K562 (cell line): ENCODE measurements around the gene PTK7. TPM values are rescaled to one million over a fixed set of nuclear protein-coding genes. Genes with fewer than 3 reads are reported as not detected.
A peak's percentile ranks its signal among the peaks of the same experiment; 100 is the strongest.

ENCODE experiments used
- ASH1L ChIP-seq: fragments of 450-650 bp; IDR thresholded peaks from 2 replicates; pipeline ENCODE4 v1.6.1; 2018; ENCODE audit warnings: borderline replicate concordance, mild to moderate bottlenecking, low read depth; ENCODE audit not compliant: partially characterized antibody
- CREM ChIP-seq: IDR thresholded peaks from 2 replicates; pipeline ENCODE4 v1.6.1; 2014; ENCODE audit warnings: antibody characterized with exemption, low read depth
- DPF2 ChIP-seq: fragments of 450-650 bp; IDR thresholded peaks from 2 replicates; pipeline ENCODE4 v1.6.1; 2016
- ELF4 ChIP-seq: fragments of 450-650 bp; formaldehyde crosslinking; IDR thresholded peaks from 2 replicates; pipeline ENCODE4 v1.4.0; 2022; ENCODE audit warnings: missing genetic modification characterization
- LEF1 ChIP-seq: fragments of 450-650 bp; IDR thresholded peaks from 2 replicates; pipeline ENCODE4 v1.6.1; 2016; ENCODE audit warnings: mild to moderate bottlenecking
- SAFB ChIP-seq: fragments of 200-400 bp; formaldehyde crosslinking; IDR thresholded peaks from 2 replicates; pipeline ENCODE4 v1.6.1; 2017; ENCODE audit warnings: low read depth, low read length, borderline replicate concordance
- TAL1 ChIP-seq: fragments of 450-650 bp; IDR thresholded peaks from 2 replicates; pipeline ENCODE4 v1.6.1; 2016; ENCODE audit warnings: mild to moderate bottlenecking
- TRIM28 ChIP-seq: fragments of 450-650 bp; IDR thresholded peaks from 2 replicates; pipeline ENCODE4 v1.6.1; 2017
- ZBTB1 ChIP-seq: sonication (generic); formaldehyde crosslinking; IDR thresholded peaks from 2 replicates; pipeline ENCODE4 v1.8.1; 2023; ENCODE audit warnings: missing genetic modification reagents, low read depth, mild to moderate bottlenecking, borderline replicate concordance
- ZFP36 ChIP-seq: fragments of 150-350 bp; IDR thresholded peaks from 2 replicates; pipeline ENCODE4 v1.6.1; 2018; ENCODE audit warnings: low read length, low read depth; ENCODE audit not compliant: partially characterized antibody
- ZNF165 ChIP-seq: fragments of 250-450 bp; sonication (Bioruptor Pico); IDR thresholded peaks from 2 replicates; pipeline ENCODE4 v1.4.0; 2020; ENCODE audit warnings: borderline replicate concordance
- ZNF41 ChIP-seq: fragments of 250-450 bp; sonication (Bioruptor Pico); conservative IDR thresholded peaks from 2 replicates; pipeline ENCODE4 v1.4.0; 2020; ENCODE audit warnings: mild to moderate bottlenecking
- ZNF57 ChIP-seq: fragments of 450-650 bp; formaldehyde crosslinking; IDR thresholded peaks from 2 replicates; pipeline ENCODE4 v1.4.0; 2020; ENCODE audit warnings: mild to moderate bottlenecking, moderate library complexity
- ZNF583 ChIP-seq: fragments of 250-450 bp; sonication (Bioruptor Pico); IDR thresholded peaks from 2 replicates; pipeline ENCODE4 v1.4.0; 2020
- ZNF717 ChIP-seq: fragments of 250-450 bp; sonication (Bioruptor Pico); IDR thresholded peaks from 2 replicates; pipeline ENCODE4 v1.5.0; 2021
- polyA plus RNA-seq, 8 experiments: library from polyadenylated mRNA; depleted of rRNA in 4 of 8; stranded (reverse) in 5 of 8; unstranded in 3 of 8; fragments of >200 nt; fragmentation: Nextera tagmentation in 2 of 8; fragmentation: Illumina TruSeq in 1 of 8; extraction: Ambion mirVana in 2 of 8; extraction: Trizol in 1 of 8; gene quantifications; 2 replicates each; pipeline versions ENCODE4 v1.2.1 to v1.2.3, GENCODE V29; 2011 to 2014; ENCODE audit warnings: inconsistent platforms in 1 of 8, missing spikeins in 1 of 8
- total RNA-seq, 7 experiments: library from RNA; depleted of rRNA in 6 of 7; stranded (reverse); fragments of >200 nt in 6 of 7; fragmentation: Illumina TruSeq in 2 of 7; extraction: Trizol in 2 of 7; gene quantifications; 2 replicates each; pipeline versions ENCODE4 v1.2.1 to v1.2.3, GENCODE V29; 2011 to 2021; ENCODE audit warnings: low replicate concordance in 1 of 7
- TF ChIP-seq, protein P1 (sequence below), 2 experiments: fragments of 450-650 bp; IDR thresholded peaks; 2 replicates each; pipeline ENCODE4 v1.6.1; 2016
- TF ChIP-seq, protein P2 (sequence below): fragments of 450-650 bp; formaldehyde crosslinking; IDR thresholded peaks from 2 replicates; pipeline ENCODE4 v1.4.0; 2022; ENCODE audit warnings: missing genetic modification characterization
- TF ChIP-seq, protein P3 (sequence below): fragments of 450-650 bp; IDR thresholded peaks from 2 replicates; pipeline ENCODE4 v1.6.1; 2016; ENCODE audit warnings: antibody characterized with exemption
- TF ChIP-seq, protein P4 (sequence below): fragments of 450-650 bp; formaldehyde crosslinking; conservative IDR thresholded peaks from 2 replicates; pipeline ENCODE4 v1.4.0; 2022; ENCODE audit warnings: mild to moderate bottlenecking, missing genetic modification characterization
- TF ChIP-seq, protein P5 (sequence below): fragments of 250-450 bp; sonication (Bioruptor Pico); IDR thresholded peaks from 2 replicates; pipeline ENCODE4 v1.8.0; 2022; ENCODE audit warnings: moderate library complexity, mild to moderate bottlenecking, inconsistent platforms
- TF ChIP-seq, protein P6 (sequence below): fragments of 250-450 bp; sonication (Bioruptor Pico); IDR thresholded peaks from 2 replicates; pipeline ENCODE4 v1.5.1; 2021; ENCODE audit warnings: mild to moderate bottlenecking
- TF ChIP-seq, protein P7 (sequence below): sonication (generic); formaldehyde crosslinking; IDR thresholded peaks from 2 replicates; pipeline ENCODE4 v1.8.0; 2023; ENCODE audit warnings: mild to moderate bottlenecking, missing genetic modification reagents

Gene PTK7
- total and polyA plus RNA-seq, 9 of the 15 experiments (the other 6 are each of a cell fraction or from before 2014, with no cell fraction given) = 0.20 to 6.8 (median 4.2) TPM

DNA sequence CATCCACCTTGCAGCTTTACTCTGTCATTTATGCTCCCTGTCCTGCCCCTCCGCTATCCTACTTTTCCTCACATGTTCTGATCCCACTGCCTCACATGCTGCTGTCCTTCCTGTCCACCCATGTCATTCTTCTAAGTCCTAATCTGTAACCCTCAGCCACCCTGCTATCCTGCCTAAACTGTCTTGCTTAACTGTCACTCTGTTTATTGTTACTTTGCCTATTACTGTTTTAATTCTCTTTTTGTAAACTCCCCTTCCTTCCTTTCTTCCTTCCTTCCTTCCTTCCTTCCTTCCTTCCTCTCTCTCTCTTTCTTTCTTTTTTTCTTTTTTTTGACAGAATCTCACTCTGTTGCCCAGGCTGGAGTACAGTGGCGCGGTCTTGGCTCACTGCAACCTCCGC is 107.3 kb downstream of the PTK7 start (continued):
- TF ChIP-seq, protein P1, sequence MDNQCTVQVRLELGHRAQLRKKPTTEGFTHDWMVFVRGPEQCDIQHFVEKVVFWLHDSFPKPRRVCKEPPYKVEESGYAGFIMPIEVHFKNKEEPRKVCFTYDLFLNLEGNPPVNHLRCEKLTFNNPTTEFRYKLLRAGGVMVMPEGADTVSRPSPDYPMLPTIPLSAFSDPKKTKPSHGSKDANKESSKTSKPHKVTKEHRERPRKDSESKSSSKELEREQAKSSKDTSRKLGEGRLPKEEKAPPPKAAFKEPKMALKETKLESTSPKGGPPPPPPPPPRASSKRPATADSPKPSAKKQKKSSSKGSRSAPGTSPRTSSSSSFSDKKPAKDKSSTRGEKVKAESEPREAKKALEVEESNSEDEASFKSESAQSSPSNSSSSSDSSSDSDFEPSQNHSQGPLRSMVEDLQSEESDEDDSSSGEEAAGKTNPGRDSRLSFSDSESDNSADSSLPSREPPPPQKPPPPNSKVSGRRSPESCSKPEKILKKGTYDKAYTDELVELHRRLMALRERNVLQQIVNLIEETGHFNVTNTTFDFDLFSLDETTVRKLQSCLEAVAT (IDR thresholded peaks at IDR 0.05) = peak; percentile 78 to 86; a peak in 3 of 4 replicates
- TF ChIP-seq, protein P2, sequence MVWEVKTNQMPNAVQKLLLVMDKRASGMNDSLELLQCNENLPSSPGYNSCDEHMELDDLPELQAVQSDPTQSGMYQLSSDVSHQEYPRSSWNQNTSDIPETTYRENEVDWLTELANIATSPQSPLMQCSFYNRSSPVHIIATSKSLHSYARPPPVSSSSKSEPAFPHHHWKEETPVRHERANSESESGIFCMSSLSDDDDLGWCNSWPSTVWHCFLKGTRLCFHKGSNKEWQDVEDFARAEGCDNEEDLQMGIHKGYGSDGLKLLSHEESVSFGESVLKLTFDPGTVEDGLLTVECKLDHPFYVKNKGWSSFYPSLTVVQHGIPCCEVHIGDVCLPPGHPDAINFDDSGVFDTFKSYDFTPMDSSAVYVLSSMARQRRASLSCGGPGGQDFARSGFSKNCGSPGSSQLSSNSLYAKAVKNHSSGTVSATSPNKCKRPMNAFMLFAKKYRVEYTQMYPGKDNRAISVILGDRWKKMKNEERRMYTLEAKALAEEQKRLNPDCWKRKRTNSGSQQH (CRISPR knock-in tag) = 0 out of 2 replicates have a peak, but pooled peaks have one; percentile 72
- TF ChIP-seq, protein P3, sequence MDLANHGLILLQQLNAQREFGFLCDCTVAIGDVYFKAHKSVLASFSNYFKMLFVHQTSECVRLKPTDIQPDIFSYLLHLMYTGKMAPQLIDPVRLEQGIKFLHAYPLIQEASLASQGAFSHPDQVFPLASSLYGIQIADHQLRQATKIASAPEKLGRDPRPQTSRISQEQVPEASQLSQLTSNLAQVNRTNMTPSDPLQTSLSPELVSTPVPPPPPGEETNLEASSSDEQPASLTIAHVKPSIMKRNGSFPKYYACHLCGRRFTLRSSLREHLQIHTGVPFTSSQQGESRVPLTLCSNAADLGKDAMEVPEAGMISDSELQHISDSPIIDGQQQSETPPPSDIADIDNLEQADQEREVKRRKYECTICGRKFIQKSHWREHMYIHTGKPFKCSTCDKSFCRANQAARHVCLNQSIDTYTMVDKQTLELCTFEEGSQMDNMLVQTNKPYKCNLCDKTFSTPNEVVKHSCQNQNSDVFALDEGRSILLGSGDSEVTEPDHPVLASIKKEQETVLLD = peak; percentile 60; the same call in 1 of the 2 replicates
- no peak for TF ChIP-seq ZNF717 (CRISPR knock-in tag)
- TF ChIP-seq ASH1L = peak; percentile 55
- TF ChIP-seq ZNF583 (CRISPR knock-in tag) = no peak
- peak; percentile 88 for TF ChIP-seq ELF4 (CRISPR knock-in tag)
- peak; percentile 56 for TF ChIP-seq TAL1
- TF ChIP-seq TRIM28 = 0 out of 2 replicates have a peak, but pooled peaks have one; percentile 35
- TF ChIP-seq LEF1 = peak; percentile 66; the same call in 1 of the 2 replicates
- no peak for TF ChIP-seq ZNF57 (CRISPR knock-in tag)
- TF ChIP-seq, protein P4, sequence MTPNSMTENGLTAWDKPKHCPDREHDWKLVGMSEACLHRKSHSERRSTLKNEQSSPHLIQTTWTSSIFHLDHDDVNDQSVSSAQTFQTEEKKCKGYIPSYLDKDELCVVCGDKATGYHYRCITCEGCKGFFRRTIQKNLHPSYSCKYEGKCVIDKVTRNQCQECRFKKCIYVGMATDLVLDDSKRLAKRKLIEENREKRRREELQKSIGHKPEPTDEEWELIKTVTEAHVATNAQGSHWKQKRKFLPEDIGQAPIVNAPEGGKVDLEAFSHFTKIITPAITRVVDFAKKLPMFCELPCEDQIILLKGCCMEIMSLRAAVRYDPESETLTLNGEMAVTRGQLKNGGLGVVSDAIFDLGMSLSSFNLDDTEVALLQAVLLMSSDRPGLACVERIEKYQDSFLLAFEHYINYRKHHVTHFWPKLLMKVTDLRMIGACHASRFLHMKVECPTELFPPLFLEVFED = peak; percentile 55; the same call in 1 of the 2 replicates
- no peak for TF ChIP-seq SAFB
- TF ChIP-seq CREM = no peak
- TF ChIP-seq, protein P5, sequence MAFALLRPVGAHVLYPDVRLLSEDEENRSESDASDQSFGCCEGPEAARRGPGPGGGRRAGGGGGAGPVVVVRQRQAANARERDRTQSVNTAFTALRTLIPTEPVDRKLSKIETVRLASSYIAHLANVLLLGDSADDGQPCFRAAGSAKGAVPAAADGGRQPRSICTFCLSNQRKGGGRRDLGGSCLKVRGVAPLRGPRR (CRISPR knock-in tag) = no peak
- peak; percentile 45 for TF ChIP-seq ZFP36
- TF ChIP-seq, protein P6, sequence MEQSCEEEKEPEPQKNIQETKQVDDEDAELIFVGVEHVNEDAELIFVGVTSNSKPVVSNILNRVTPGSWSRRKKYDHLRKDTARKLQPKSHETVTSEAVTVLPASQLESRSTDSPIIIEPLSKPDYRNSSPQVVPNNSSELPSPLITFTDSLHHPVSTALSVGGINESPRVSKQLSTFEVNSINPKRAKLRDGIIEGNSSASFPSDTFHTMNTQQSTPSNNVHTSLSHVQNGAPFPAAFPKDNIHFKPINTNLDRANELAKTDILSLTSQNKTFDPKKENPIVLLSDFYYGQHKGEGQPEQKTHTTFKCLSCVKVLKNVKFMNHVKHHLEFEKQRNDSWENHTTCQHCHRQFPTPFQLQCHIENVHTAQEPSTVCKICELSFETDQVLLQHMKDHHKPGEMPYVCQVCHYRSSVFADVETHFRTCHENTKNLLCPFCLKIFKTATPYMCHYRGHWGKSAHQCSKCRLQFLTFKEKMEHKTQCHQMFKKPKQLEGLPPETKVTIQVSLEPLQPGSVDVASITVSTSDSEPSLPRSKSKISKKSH (CRISPR knock-in tag) = no peak
- no peak for TF ChIP-seq ZBTB1 (CRISPR knock-in tag)
- peak; percentile 83 for TF ChIP-seq DPF2
- TF ChIP-seq ZNF165 (CRISPR knock-in tag) = no peak
- no peak for TF ChIP-seq ZNF41
- TF ChIP-seq, protein P7, sequence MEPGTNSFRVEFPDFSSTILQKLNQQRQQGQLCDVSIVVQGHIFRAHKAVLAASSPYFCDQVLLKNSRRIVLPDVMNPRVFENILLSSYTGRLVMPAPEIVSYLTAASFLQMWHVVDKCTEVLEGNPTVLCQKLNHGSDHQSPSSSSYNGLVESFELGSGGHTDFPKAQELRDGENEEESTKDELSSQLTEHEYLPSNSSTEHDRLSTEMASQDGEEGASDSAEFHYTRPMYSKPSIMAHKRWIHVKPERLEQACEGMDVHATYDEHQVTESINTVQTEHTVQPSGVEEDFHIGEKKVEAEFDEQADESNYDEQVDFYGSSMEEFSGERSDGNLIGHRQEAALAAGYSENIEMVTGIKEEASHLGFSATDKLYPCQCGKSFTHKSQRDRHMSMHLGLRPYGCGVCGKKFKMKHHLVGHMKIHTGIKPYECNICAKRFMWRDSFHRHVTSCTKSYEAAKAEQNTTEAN (CRISPR knock-in tag) = no peak
